ENCODE results near the gene SP100.
A peak's percentile ranks its signal among the peaks of the same experiment; 100 is the strongest.

Gene SP100

DNA sequence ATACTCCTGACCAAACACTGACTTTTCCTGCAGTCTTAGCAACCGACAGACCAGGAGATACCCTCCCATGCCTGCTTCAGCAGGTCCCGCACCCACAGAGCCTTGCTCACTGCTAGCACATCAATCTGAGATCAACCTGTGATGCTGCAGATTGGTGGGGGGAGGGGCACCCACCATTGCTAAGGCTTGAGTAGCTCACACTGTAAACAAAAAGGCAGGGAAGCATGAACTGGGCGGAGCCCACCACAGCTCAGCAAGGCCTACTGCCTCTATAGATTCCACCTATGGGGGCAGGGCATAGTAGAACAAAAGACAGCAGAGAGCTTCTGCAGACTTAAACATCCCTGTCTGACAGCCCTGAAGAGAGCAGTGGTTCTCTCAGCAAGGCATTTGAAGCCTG, 109.7 kb downstream of the SP100 start:
- no peak overlapping the region for H4K91ac ChIP-seq (ENCODE audit: low read depth, low read length)
- H3K14ac ChIP-seq (ENCODE audit: low read length), result no peak overlapping the region
- no peaks in the 10 kb centered on the region for H3K27me3 ChIP-seq (ENCODE audit: insufficient read depth, low read length)
- H3K23ac ChIP-seq (ENCODE audit: low read length), result no peak overlapping the region
- no CpG with 5 or more reads among the region's 3 CpGs for WGBS (ENCODE audit: extremely low coverage, insufficient coverage, insufficient read length)
- H2AFZ ChIP-seq (ENCODE audit: insufficient read depth, low read length, poor library complexity), result no peak overlapping the region
- no peak overlapping the region for H3K27ac ChIP-seq (ENCODE audit: low read depth, low read length)
- H3K4me1 ChIP-seq (ENCODE audit: control insufficient read depth in 1 of 2, insufficient read depth in 2 of 2, low read length in 2 of 2), result no peaks in the 10 kb centered on the region
- H3K79me2 ChIP-seq (ENCODE audit: control insufficient read depth, insufficient read depth, low read length, poor library complexity), result no peaks in the 10 kb centered on the region
- no peak overlapping the region for H2BK12ac ChIP-seq (ENCODE audit: low read length)
- H3K18ac ChIP-seq (ENCODE audit: low read length), result no peak overlapping the region
- no peak overlapping the region for H4K8ac ChIP-seq (ENCODE audit: low read depth, low read length)
- H3K36me3 ChIP-seq (ENCODE audit: control insufficient read depth in 1 of 2, insufficient read depth in 2 of 2, low read length in 2 of 2), result no peaks in the 10 kb centered on the region
- no peak overlapping the region for H3K4me2 ChIP-seq (ENCODE audit: low read length)
- no peak overlapping the region for H4K12ac ChIP-seq (ENCODE audit: low read depth, low read length)
- no peak overlapping the region for H3K4ac ChIP-seq (ENCODE audit: low read depth, low read length)
- peaks cover 9% of the 10 kb centered on the region for H3K9me3 ChIP-seq (ENCODE audit: insufficient read depth, low read depth, low read length)
- DNase-seq, result no peak
- H2BK5ac ChIP-seq (ENCODE audit: low read depth, low read length, poor library complexity), result no peak overlapping the region
- no peak overlapping the region for H3K4me3 ChIP-seq (ENCODE audit: low read depth, low read length)
- no peak overlapping the region for H2BK120ac ChIP-seq (ENCODE audit: insufficient read depth, low read length, poor library complexity)
- H2AK5ac ChIP-seq (ENCODE audit: low read length), result no peak overlapping the region
- H3K9ac ChIP-seq (ENCODE audit: low read length), result peak overlapping the region; percentile 42
- H3K79me1 ChIP-seq (ENCODE audit: low read length), result no peaks in the 10 kb centered on the region

DNA sequence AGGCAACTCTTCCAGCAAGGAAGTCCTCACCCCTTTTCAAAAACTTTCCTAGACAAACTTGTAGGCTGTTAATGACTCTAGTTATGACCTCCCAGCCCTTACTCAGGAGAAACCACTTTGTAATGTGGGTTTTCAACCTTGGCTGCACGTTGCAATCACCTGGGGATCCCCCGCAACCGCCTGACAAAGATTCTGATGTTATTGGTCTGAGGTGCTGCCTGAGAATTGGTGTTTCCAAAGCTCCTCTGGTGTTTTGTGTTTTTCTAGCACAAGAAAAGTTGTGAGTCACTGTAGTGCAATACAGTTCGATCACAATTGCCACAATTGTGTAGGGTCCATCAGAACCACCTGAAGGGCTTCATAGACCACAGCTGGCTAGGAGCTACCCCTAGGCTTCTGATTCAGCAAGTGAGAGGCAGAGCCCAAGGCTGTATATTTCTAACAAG, 121.6 kb downstream of the SP100 start:
- no peaks in the 10 kb centered on the region for H3K27me3 ChIP-seq (ENCODE audit: insufficient read depth, low read length)
- H2AK5ac ChIP-seq (ENCODE audit: low read length), result no peak overlapping the region
- H2BK5ac ChIP-seq (ENCODE audit: low read depth, low read length, poor library complexity), result no peak overlapping the region
- H2BK120ac ChIP-seq (ENCODE audit: insufficient read depth, low read length, poor library complexity), result no peak overlapping the region
- no peak overlapping the region for H3K14ac ChIP-seq (ENCODE audit: low read length)
- H3K23ac ChIP-seq (ENCODE audit: low read length), result no peak overlapping the region
- H3K18ac ChIP-seq (ENCODE audit: low read length), result no peak overlapping the region
- no peak overlapping the region for H3K4ac ChIP-seq (ENCODE audit: low read depth, low read length)
- no peak for DNase-seq
- H3K9ac ChIP-seq (ENCODE audit: low read length), result no peak overlapping the region
- H3K79me2 ChIP-seq (ENCODE audit: control insufficient read depth, insufficient read depth, low read length, poor library complexity), result no peaks in the 10 kb centered on the region
- H3K4me2 ChIP-seq (ENCODE audit: low read length), result no peak overlapping the region
- WGBS (ENCODE audit: extremely low coverage, insufficient coverage, insufficient read length), result no CpG with 5 or more reads among the region's 4 CpGs
- H4K12ac ChIP-seq (ENCODE audit: low read depth, low read length), result no peak overlapping the region
- H3K79me1 ChIP-seq (ENCODE audit: low read length), result no peaks in the 10 kb centered on the region
- no peaks in the 10 kb centered on the region for H3K36me3 ChIP-seq (ENCODE audit: control insufficient read depth in 1 of 2, insufficient read depth in 2 of 2, low read length in 2 of 2)
- no peak overlapping the region for H2AFZ ChIP-seq (ENCODE audit: insufficient read depth, low read length, poor library complexity)
- no peak overlapping the region for H4K8ac ChIP-seq (ENCODE audit: low read depth, low read length)
- no peak overlapping the region for H3K27ac ChIP-seq (ENCODE audit: low read depth, low read length)
- H3K9me3 ChIP-seq (ENCODE audit: insufficient read depth, low read depth, low read length), result no peaks in the 10 kb centered on the region
- no peaks in the 10 kb centered on the region for H3K4me1 ChIP-seq (ENCODE audit: control insufficient read depth in 1 of 2, insufficient read depth in 2 of 2, low read length in 2 of 2)
- no peak overlapping the region for H4K91ac ChIP-seq (ENCODE audit: low read depth, low read length)
- H3K4me3 ChIP-seq (ENCODE audit: low read depth, low read length), result no peak overlapping the region
- no peak overlapping the region for H2BK12ac ChIP-seq (ENCODE audit: low read length)

DNA sequence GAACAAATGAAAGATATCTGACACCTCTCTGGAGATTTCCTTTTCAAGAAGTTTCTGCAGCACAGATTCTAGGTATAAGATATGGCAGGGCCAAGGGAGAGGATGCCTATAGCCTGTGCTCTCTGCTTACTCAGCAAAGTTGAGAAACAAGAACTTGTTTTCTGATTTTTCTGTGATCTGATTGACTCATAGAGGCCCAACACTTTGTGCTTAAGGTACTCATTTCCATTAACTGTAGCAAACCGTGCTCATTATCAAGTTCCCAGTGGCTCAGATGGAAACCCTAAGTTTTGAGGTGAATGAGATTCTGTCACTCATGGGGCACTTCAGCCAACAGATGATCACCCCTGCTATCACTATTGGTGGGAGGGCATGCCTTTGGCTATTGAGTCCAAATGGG, 124.3 kb downstream of the SP100 start:
- H4K8ac ChIP-seq (ENCODE audit: low read depth, low read length), result no peak overlapping the region
- no peak for DNase-seq
- no peak overlapping the region for H4K12ac ChIP-seq (ENCODE audit: low read depth, low read length)
- no peaks in the 10 kb centered on the region for H3K27me3 ChIP-seq (ENCODE audit: insufficient read depth, low read length)
- no CpG with 5 or more reads among the region's 1 CpG for WGBS (ENCODE audit: extremely low coverage, insufficient coverage, insufficient read length)
- no peak overlapping the region for H3K14ac ChIP-seq (ENCODE audit: low read length)
- no peak overlapping the region for H3K27ac ChIP-seq (ENCODE audit: low read depth, low read length)
- no peak overlapping the region for H3K9ac ChIP-seq (ENCODE audit: low read length)
- no peak overlapping the region for H2BK5ac ChIP-seq (ENCODE audit: low read depth, low read length, poor library complexity)
- no peak overlapping the region for H3K23ac ChIP-seq (ENCODE audit: low read length)
- H3K79me2 ChIP-seq (ENCODE audit: control insufficient read depth, insufficient read depth, low read length, poor library complexity), result no peaks in the 10 kb centered on the region
- no peaks in the 10 kb centered on the region for H3K9me3 ChIP-seq (ENCODE audit: insufficient read depth, low read depth, low read length)
- H4K91ac ChIP-seq (ENCODE audit: low read depth, low read length), result no peak overlapping the region
- H3K4me1 ChIP-seq (ENCODE audit: control insufficient read depth in 1 of 2, insufficient read depth in 2 of 2, low read length in 2 of 2), result no peaks in the 10 kb centered on the region
- H2BK120ac ChIP-seq (ENCODE audit: insufficient read depth, low read length, poor library complexity), result no peak overlapping the region
- no peak overlapping the region for H3K4me3 ChIP-seq (ENCODE audit: low read depth, low read length)
- H2AK5ac ChIP-seq (ENCODE audit: low read length), result no peak overlapping the region
- H2BK12ac ChIP-seq (ENCODE audit: low read length), result no peak overlapping the region
- H3K36me3 ChIP-seq (ENCODE audit: control insufficient read depth in 1 of 2, insufficient read depth in 2 of 2, low read length in 2 of 2), result no peaks in the 10 kb centered on the region
- H3K79me1 ChIP-seq (ENCODE audit: low read length), result no peaks in the 10 kb centered on the region
- H2AFZ ChIP-seq (ENCODE audit: insufficient read depth, low read length, poor library complexity), result no peak overlapping the region
- no peak overlapping the region for H3K18ac ChIP-seq (ENCODE audit: low read length)
- no peak overlapping the region for H3K4me2 ChIP-seq (ENCODE audit: low read length)
- no peak overlapping the region for H3K4ac ChIP-seq (ENCODE audit: low read depth, low read length)

DNA sequence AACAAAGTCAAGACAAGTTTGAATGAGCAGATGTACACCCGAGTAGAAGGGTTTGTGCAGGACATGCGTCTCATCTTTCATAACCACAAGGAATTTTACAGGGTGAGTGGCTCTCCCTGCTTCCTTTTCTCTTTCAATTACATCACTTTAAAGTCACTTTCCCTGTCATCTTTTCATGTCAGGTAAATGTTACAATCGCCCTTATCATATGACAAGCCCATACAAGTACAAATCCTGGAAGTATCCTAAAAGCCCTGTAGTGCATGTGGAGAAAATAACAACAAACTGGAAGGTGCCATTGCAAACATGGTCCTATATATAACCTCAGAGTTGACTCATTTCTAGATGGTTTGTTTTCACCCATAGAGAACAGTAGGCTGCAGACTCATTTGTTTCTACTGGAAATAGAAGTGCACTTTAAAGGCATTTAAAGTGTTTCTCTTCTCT, 126.0 kb downstream of the SP100 start:
- H3K9me3 ChIP-seq (ENCODE audit: insufficient read depth, low read depth, low read length), result no peaks in the 10 kb centered on the region

More for the DNA sequence above, 126.0 kb downstream of the SP100 start:
- Histone ChIP-seq H3K9ac (ENCODE audit: low read length) (no peak overlapping the region), H2BK120ac (ENCODE audit: insufficient read depth, low read length, poor library complexity) (no peak overlapping the region), H3K79me2 (ENCODE audit: control insufficient read depth, insufficient read depth, low read length, poor library complexity) (no peaks in the 10 kb centered on the region), H3K18ac (ENCODE audit: low read length) (no peak overlapping the region), H3K4me3 (ENCODE audit: low read depth, low read length) (no peak overlapping the region), H3K27ac (ENCODE audit: low read depth, low read length) (no peak overlapping the region), H4K12ac (ENCODE audit: low read depth, low read length) (no peak overlapping the region), H2BK5ac (ENCODE audit: low read depth, low read length, poor library complexity) (no peak overlapping the region), H2AFZ (ENCODE audit: insufficient read depth, low read length, poor library complexity) (no peak overlapping the region), H3K4me2 (ENCODE audit: low read length) (no peak overlapping the region), H3K79me1 (ENCODE audit: low read length) (no peaks in the 10 kb centered on the region), H3K36me3 (ENCODE audit: control insufficient read depth in 1 of 2, insufficient read depth in 2 of 2, low read length in 2 of 2) (no peaks in the 10 kb centered on the region), H4K8ac (ENCODE audit: low read depth, low read length) (no peak overlapping the region), H3K27me3 (ENCODE audit: insufficient read depth, low read length) (no peaks in the 10 kb centered on the region), H2BK12ac (ENCODE audit: low read length) (no peak overlapping the region), H3K4me1 (ENCODE audit: control insufficient read depth in 1 of 2, insufficient read depth in 2 of 2, low read length in 2 of 2) (no peaks in the 10 kb centered on the region), H2AK5ac (ENCODE audit: low read length) (no peak overlapping the region), H3K23ac (ENCODE audit: low read length) (no peak overlapping the region), H4K91ac (ENCODE audit: low read depth, low read length) (no peak overlapping the region), H3K14ac (ENCODE audit: low read length) (no peak overlapping the region), H3K4ac (ENCODE audit: low read depth, low read length) (no peak overlapping the region)
- no peak for DNase-seq
- WGBS (ENCODE audit: extremely low coverage, insufficient coverage, insufficient read length), result no CpG with 5 or more reads among the region's 3 CpGs
